Urinary bladder (tissue), 2 donors: ENCODE data around the gene HPSE. TPM values are rescaled to one million over a fixed set of nuclear protein-coding genes. Genes with fewer than 3 reads are reported as not detected.

Experiments used
- polyA plus RNA-seq: library from polyadenylated mRNA; stranded (reverse); fragments of 200-250 nt; gene quantifications from one replicate; pipeline ENCODE4 v1.2.3, GENCODE V29; 2013
- small RNA-seq: library from RNA; depleted of rRNA; stranded (forward); fragments of <200 nt; gene quantifications from one replicate; pipeline ENCODE3, GENCODE V24; 2014
- total RNA-seq: library from RNA; depleted of rRNA; stranded (reverse); fragments of >200 nt; gene quantifications from one replicate; pipeline ENCODE4 v1.2.3, GENCODE V29; 2014
- donor health status: healthy.

HPSE gene
- total and polyA plus RNA-seq, 2 donors, result 0.90 to 1.2 TPM

Small RNAs within 50 kb of the gene (small RNA-seq; reads per million reads assigned to genes)
- gene AC114781.5, result not detected

Other genes starting within 250 kb of the HPSE start
- gene PLAC8, start 220.1 kb downstream of the HPSE start, total RNA-seq, result 4.0 TPM
- gene PLAC8, start 220.1 kb downstream of the HPSE start, polyA plus RNA-seq, result 3.5 TPM
- gene COQ2, start 50.0 kb downstream of the HPSE start, total RNA-seq, result 14.7 TPM
- gene COQ2, start 50.0 kb downstream of the HPSE start, polyA plus RNA-seq, result 5.6 TPM
- 22.5 TPM for gene HELQ, start 121.0 kb upstream of the HPSE start, total RNA-seq
- 12.8 TPM for gene HELQ, start 121.0 kb upstream of the HPSE start, polyA plus RNA-seq
- gene MRPS18C, start 121.2 kb upstream of the HPSE start, total RNA-seq, result 30.5 TPM
- gene MRPS18C, start 121.2 kb upstream of the HPSE start, polyA plus RNA-seq, result 26.4 TPM
- 34.0 TPM for gene ABRAXAS1, start 150.3 kb upstream of the HPSE start, total RNA-seq
- gene ABRAXAS1, start 150.3 kb upstream of the HPSE start, polyA plus RNA-seq, result 13.7 TPM
- 13.8 TPM for gene GPAT3, start 201.3 kb upstream of the HPSE start, total RNA-seq
- gene GPAT3, start 201.3 kb upstream of the HPSE start, polyA plus RNA-seq, result 9.5 TPM